ENCODE measurements around the gene TMEM232. TPM values are rescaled to one million over a fixed set of nuclear protein-coding genes. Genes with fewer than 3 reads are reported as not detected.
"Not testable (repeated sequence)": the region's sequence is repeated elsewhere in the genome, so short reads cannot be mapped to it uniquely, and the experiment has no call there.

Gene TMEM232
- total and polyA plus RNA-seq, 4 experiments from 2014 or later = 0.40 to 2.2 (median 1.7) TPM; not detected in 1

DNA sequence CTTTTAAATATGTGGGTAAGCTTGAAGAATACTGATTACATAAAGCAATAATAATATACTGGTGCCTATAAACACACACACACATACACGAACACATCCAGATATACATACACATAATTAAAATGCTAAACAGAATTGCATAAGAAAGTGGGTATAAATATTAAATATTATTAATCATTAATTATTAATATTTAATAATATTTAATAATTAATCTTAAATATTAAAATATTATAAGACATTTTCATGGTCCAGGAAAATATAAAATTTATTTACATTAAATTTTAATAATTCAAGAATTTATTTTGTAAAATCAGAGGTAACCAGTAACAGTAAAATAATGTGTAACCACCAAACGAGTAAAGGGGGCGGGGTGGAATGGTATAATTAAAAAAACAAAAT lies 178.3 kb downstream of the TMEM232 start:
- H3K27ac ChIP-seq (ENCODE audit: low read depth, low read length) = no peak overlapping the region
- POLR2A ChIA-PET (ENCODE audit: partially characterized antibody) = no interaction called here
- CTCF ChIA-PET (ENCODE audit: partially characterized antibody) = no interaction called here
- intact Hi-C loops (cut with micrococcal nuclease) = no loop called here
- no peaks in the 10 kb centered on the region for H3K4me1 ChIP-seq (ENCODE audit: insufficient read depth, low read length)
- no peaks in the 10 kb centered on the region for H3K27me3 Mint-ChIP-seq
- no peaks in the 10 kb centered on the region for H3K27me3 ChIP-seq (ENCODE audit: insufficient read depth, low read length)
- DNase-seq = no peak
- H3K9me3 ChIP-seq (ENCODE audit: control insufficient read depth in 1 of 2, low read length in 2 of 2) = no peaks in the 10 kb centered on the region
- no peak overlapping the region for H3K4me3 Mint-ChIP-seq
- no peaks in the 10 kb centered on the region for H3K4me1 Mint-ChIP-seq
- no peak overlapping the region for H3K27ac Mint-ChIP-seq
- H3K4me3 ChIP-seq (ENCODE audit: low read length in 2 of 2) = no peak overlapping the region
- no peaks in the 10 kb centered on the region for H3K36me3 ChIP-seq (ENCODE audit: insufficient read depth, low read length)
- H3K9me3 Mint-ChIP-seq = peaks cover 0 to 10% (median 1%) of the 10 kb centered on the region in 8 donors
- no peaks in the 10 kb centered on the region for H3K36me3 Mint-ChIP-seq

DNA sequence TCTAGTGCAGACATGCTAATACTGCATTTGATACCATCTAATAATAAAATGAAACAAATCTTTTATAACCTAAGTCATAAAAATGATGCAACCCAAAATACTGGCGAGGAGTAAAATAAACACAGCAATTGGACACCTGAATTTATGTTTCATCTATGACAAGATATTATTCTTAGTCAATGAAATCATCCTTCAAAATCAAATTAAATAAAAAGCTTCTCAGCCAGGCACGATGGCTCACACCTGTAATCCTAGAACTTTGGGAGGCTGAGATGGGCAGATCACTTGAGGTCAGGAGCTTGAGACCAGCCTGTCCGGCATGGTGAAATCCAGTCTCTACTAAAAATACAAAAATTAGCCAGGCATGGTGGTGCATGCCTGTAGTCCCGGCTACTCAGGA lies 179.0 kb downstream of the TMEM232 start:
- intact Hi-C loops (cut with micrococcal nuclease) = no loop called here
- H3K36me3 ChIP-seq (ENCODE audit: insufficient read depth, low read length) = no peaks in the 10 kb centered on the region
- no peak for DNase-seq
- Mint-ChIP-seq H3K9me3 (peaks cover 0 to 5% (median 1%) of the 10 kb centered on the region in 8 donors), H3K27me3 (no peaks in the 10 kb centered on the region), H3K4me1 (no peaks in the 10 kb centered on the region), H3K4me3 (no peak overlapping the region), H3K27ac (no peak overlapping the region), H3K36me3 (no peaks in the 10 kb centered on the region)
- no peak overlapping the region for H3K4me3 ChIP-seq (ENCODE audit: low read length in 2 of 2)
- no peaks in the 10 kb centered on the region for H3K4me1 ChIP-seq (ENCODE audit: insufficient read depth, low read length)
- H3K9me3 ChIP-seq (ENCODE audit: control insufficient read depth in 1 of 2, low read length in 2 of 2) = no peaks in the 10 kb centered on the region
- no peaks in the 10 kb centered on the region for H3K27me3 ChIP-seq (ENCODE audit: insufficient read depth, low read length)
- POLR2A ChIA-PET (ENCODE audit: partially characterized antibody) = no interaction called here
- CTCF ChIA-PET (ENCODE audit: partially characterized antibody) = no interaction called here
- no peak overlapping the region for H3K27ac ChIP-seq (ENCODE audit: low read depth, low read length)

DNA sequence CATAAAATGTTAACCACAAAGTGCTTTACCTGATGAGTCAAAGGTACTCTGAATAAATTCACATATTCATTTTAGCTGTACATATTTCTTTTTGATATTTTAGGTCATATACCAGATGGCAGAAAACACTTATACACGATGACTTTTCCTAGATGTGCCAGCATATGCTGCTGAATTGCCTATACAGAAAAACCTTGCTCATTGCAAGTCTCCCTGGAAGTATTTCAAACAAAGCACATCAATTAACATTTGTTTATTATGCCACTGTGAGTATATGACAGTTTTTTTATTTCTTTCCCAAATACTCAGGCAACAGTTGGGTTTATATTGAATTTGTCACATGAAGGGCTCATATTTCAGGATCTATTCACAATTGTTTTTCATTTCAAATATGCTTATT lies 180.8 kb downstream of the TMEM232 start:
- no peak overlapping the region for H3K27ac ChIP-seq (ENCODE audit: low read depth, low read length)
- CTCF ChIA-PET (ENCODE audit: partially characterized antibody) = no interaction called here
- Mint-ChIP-seq H3K4me3 (no peak overlapping the region), H3K27ac (no peak overlapping the region), H3K4me1 (no peaks in the 10 kb centered on the region), H3K9me3 (no peaks in the 10 kb centered on the region), H3K36me3 (no peaks in the 10 kb centered on the region), H3K27me3 (no peaks in the 10 kb centered on the region)
- H3K4me1 ChIP-seq (ENCODE audit: insufficient read depth, low read length) = no peaks in the 10 kb centered on the region
- POLR2A ChIA-PET (ENCODE audit: partially characterized antibody) = no interaction called here
- intact Hi-C loops (cut with micrococcal nuclease) = no loop called here
- H3K4me3 ChIP-seq (ENCODE audit: low read length in 2 of 2) = no peak overlapping the region
- H3K36me3 ChIP-seq (ENCODE audit: insufficient read depth, low read length) = no peaks in the 10 kb centered on the region
- no peaks in the 10 kb centered on the region for H3K27me3 ChIP-seq (ENCODE audit: insufficient read depth, low read length)
- H3K9me3 ChIP-seq (ENCODE audit: control insufficient read depth in 1 of 2, low read length in 2 of 2) = no peaks in the 10 kb centered on the region
- no peak for DNase-seq

DNA sequence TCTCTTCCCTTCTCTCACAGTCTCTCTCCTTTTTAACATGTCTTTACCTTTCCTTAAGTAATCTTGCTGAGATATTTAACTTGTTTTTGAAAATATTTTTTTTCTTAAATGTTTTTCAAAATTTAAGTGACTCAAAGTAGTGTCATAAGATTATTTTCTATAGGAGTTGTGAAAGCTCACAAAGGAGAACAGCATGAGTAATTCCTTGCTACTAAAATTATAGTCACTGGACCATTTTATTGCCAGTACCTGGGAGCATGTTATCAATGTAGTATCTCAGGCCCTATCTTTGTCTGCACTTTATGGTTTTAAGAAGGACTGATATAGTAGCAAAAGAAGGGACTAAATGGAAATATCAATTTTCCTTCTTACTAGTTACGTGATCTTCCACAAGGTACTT lies 181.9 kb downstream of the TMEM232 start:
- no peaks in the 10 kb centered on the region for H3K36me3 ChIP-seq (ENCODE audit: insufficient read depth, low read length)
- no peaks in the 10 kb centered on the region for H3K9me3 ChIP-seq (ENCODE audit: control insufficient read depth in 1 of 2, low read length in 2 of 2)
- ChIA-PET CTCF (ENCODE audit: partially characterized antibody) (no interaction called here), POLR2A (ENCODE audit: partially characterized antibody) (no interaction called here)
- H3K36me3 Mint-ChIP-seq = no peaks in the 10 kb centered on the region
- intact Hi-C loops (cut with micrococcal nuclease) = no loop called here
- no peak for DNase-seq
- no peaks in the 10 kb centered on the region for H3K27me3 Mint-ChIP-seq
- H3K9me3 Mint-ChIP-seq = no peaks in the 10 kb centered on the region
- no peak overlapping the region for H3K27ac ChIP-seq (ENCODE audit: low read depth, low read length)
- H3K4me3 ChIP-seq (ENCODE audit: low read length in 2 of 2) = no peak overlapping the region
- H3K4me1 Mint-ChIP-seq = no peaks in the 10 kb centered on the region
- no peaks in the 10 kb centered on the region for H3K27me3 ChIP-seq (ENCODE audit: insufficient read depth, low read length)
- no peaks in the 10 kb centered on the region for H3K4me1 ChIP-seq (ENCODE audit: insufficient read depth, low read length)
- H3K4me3 Mint-ChIP-seq = no peak overlapping the region
- no peak overlapping the region for H3K27ac Mint-ChIP-seq

DNA sequence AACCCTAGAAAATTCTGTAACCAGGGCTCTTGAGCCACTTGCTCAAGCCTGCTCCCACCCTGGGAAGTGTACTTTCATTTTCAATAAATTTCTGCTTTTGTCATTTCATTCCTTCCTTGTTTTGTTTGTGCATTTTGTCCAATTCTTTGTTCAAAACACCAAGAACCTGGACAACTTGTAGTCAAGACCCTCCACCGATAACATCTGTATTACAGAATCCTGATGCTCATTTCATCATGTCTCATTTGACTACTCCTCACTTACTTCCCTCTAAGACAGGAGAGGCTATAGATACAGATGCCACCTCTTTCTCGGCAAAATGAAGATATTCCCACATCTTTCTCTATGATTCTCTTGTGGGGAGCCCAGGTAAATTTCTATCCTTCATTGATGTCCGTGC lies 183.5 kb downstream of the TMEM232 start:
- Histone ChIP-seq H3K27me3 (ENCODE audit: insufficient read depth, low read length) (no peaks in the 10 kb centered on the region), H3K36me3 (ENCODE audit: insufficient read depth, low read length) (no peaks in the 10 kb centered on the region), H3K9me3 (ENCODE audit: control insufficient read depth in 1 of 2, low read length in 2 of 2) (no peaks in the 10 kb centered on the region), H3K4me3 (ENCODE audit: low read length in 2 of 2) (no peak overlapping the region), H3K4me1 (ENCODE audit: insufficient read depth, low read length) (no peaks in the 10 kb centered on the region), H3K27ac (ENCODE audit: low read depth, low read length) (no peak overlapping the region)
- POLR2A ChIA-PET (ENCODE audit: partially characterized antibody) = no interaction called here
- CTCF ChIA-PET (ENCODE audit: partially characterized antibody) = no interaction called here
- no peaks in the 10 kb centered on the region for H3K9me3 Mint-ChIP-seq
- H3K4me3 Mint-ChIP-seq = no peak overlapping the region
- intact Hi-C loops (cut with micrococcal nuclease) = no loop called here
- H3K4me1 Mint-ChIP-seq = no peaks in the 10 kb centered on the region
- no peak for DNase-seq
- H3K36me3 Mint-ChIP-seq = no peaks in the 10 kb centered on the region
- no peaks in the 10 kb centered on the region for H3K27me3 Mint-ChIP-seq
- H3K27ac Mint-ChIP-seq = no peak overlapping the region

DNA sequence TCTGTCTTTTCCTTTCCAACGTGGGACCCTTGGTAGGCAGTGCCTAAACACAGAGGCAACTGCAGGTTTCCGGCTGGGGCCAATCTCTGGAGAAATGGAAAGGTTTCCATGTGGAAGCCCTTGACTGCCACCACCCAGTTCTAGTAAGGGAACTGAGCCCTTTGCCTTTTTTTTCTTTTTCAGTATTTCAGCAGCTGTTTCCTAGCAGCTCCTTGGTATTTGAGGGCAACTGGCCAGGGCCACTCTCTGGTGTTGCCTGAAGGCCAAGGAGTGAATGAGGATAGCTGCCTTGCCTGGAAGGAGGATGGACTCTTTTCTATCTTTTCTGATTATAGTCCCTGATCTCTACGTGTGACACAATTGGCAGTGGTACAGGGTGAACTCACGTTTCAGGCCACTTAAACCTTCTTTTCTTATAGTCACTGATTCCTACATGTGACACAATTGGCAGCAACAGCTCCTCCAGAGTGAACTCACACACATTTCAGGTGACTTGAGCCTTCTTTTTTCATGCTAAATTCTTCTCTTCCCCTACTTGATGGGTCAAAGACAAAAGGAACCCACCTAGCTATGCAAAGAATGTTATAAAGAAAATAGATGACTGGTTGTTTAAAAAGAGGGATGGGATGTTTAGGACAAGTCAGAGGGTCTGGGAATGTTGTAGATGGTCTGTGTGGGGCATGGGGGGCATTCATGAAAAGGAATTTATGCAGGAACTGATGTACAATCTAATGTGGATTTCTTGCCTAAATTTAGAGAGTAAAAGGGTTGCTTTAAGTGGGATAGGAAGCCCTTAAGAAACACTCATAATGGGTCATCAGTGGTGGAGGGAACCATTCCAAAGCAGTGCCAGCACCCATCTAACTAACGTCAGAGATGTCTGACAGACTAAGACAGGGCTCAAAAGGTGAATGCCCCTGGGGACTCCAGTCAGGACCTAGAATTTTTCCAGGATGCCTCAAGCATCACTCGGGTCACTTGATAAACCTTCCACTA lies 190.1 kb downstream of the TMEM232 start:
- ChIA-PET POLR2A (ENCODE audit: partially characterized antibody) (no interaction called here), CTCF (ENCODE audit: partially characterized antibody) (no interaction called here)
- H3K4me1 Mint-ChIP-seq = no peaks in the 10 kb centered on the region

DNA sequence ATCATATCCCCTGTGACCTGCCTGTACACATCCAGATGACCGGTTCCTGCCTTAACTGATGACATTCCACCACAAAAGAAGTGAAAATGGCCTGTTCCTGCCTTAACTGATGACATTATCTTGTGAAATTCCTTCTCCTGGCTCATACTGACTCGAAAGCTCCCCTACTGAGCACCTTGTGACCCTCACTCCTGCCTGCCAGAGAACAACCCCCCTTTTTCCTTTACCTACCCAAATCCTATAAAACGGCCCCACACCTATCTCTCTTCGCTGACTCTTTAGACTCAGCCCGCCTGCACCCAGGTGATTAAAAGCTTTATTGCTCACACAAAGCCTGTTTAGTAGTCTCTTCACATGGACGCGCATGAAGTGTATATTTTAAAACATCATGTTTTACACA lies 191.3 kb downstream of the TMEM232 start:
- H3K9me3 ChIP-seq (ENCODE audit: control insufficient read depth in 1 of 2, low read length in 2 of 2); H3K36me3 ChIP-seq (ENCODE audit: insufficient read depth, low read length); POLR2A ChIA-PET (ENCODE audit: partially characterized antibody); H3K4me3 ChIP-seq (ENCODE audit: low read length in 2 of 2); H3K4me1 ChIP-seq (ENCODE audit: insufficient read depth, low read length); H3K36me3 Mint-ChIP-seq; H3K9me3 Mint-ChIP-seq; H3K27me3 ChIP-seq (ENCODE audit: insufficient read depth, low read length); H3K27me3 Mint-ChIP-seq; H3K4me1 Mint-ChIP-seq; CTCF ChIA-PET (ENCODE audit: partially characterized antibody); DNase-seq; H3K4me3 Mint-ChIP-seq; intact Hi-C loops (cut with micrococcal nuclease); H3K27ac ChIP-seq (ENCODE audit: low read depth, low read length); H3K27ac Mint-ChIP-seq: not testable (repeated sequence)

More for the DNA sequence above, 190.1 kb downstream of the TMEM232 start:
- Histone ChIP-seq H3K27ac (ENCODE audit: low read depth, low read length) (no peak overlapping the region), H3K36me3 (ENCODE audit: insufficient read depth, low read length) (no peaks in the 10 kb centered on the region), H3K9me3 (ENCODE audit: control insufficient read depth in 1 of 2, low read length in 2 of 2) (no peaks in the 10 kb centered on the region), H3K27me3 (ENCODE audit: insufficient read depth, low read length) (no peaks in the 10 kb centered on the region), H3K4me1 (ENCODE audit: insufficient read depth, low read length) (no peaks in the 10 kb centered on the region), H3K4me3 (ENCODE audit: low read length in 2 of 2) (no peak overlapping the region)
- Mint-ChIP-seq H3K27me3 (no peaks in the 10 kb centered on the region), H3K36me3 (no peaks in the 10 kb centered on the region), H3K4me3 (no peak overlapping the region), H3K27ac (no peak overlapping the region), H3K9me3 (no peaks in the 10 kb centered on the region)
- DNase-seq = no peak
- intact Hi-C loops (cut with micrococcal nuclease) = no loop called here

Measured in CD4-positive, alpha-beta memory T cell (primary cell).